GM21367 (cell line): Measurements from ENCODE around the gene LTBP1.
"Not testable (repeated sequence)": the region's sequence is repeated elsewhere in the genome, so short reads cannot be mapped to it uniquely, and the experiment has no call there.

Source experiments
- ATAC-seq: cut with Tn5 transposase; IDR thresholded peaks from one replicate; pipeline ENCODE4 v1.9.1; 2021; ENCODE audit not compliant: unreplicated experiment

The LTBP1 gene

DNA sequence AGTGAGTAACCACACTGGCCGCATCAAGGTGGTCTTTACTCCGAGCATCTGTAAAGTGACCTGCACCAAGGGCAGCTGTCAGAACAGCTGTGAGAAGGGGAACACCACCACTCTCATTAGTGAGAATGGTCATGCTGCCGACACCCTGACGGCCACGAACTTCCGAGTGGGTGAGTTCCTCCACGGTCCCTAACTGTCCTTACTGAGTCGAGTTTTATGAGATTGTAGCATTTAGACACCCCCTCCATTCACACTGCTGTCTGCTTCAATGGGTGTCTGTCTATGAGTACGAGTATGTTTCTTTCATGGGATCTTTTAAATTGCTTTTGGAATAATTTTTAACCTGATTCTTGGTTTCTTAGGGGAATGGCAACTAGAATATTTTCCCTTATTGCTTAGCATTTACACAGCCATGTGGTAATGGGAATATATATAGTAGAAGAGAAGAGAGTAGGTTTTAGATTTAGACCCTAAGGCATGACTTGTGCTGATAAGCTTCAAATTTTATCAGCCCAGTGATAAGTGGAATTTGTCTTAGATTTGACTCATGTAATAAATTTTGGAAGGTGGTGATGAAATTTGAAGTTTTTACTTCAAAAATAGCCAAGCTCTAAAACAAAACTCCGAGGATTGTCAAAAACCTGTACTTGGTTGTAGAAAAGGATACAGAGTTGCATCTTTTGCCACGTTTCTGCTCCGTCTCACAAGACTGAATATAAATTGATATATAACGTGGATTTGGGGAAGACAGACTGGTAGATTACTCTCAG lies 188.2 kb downstream of the LTBP1 start:
- ATAC-seq: no peak

DNA sequence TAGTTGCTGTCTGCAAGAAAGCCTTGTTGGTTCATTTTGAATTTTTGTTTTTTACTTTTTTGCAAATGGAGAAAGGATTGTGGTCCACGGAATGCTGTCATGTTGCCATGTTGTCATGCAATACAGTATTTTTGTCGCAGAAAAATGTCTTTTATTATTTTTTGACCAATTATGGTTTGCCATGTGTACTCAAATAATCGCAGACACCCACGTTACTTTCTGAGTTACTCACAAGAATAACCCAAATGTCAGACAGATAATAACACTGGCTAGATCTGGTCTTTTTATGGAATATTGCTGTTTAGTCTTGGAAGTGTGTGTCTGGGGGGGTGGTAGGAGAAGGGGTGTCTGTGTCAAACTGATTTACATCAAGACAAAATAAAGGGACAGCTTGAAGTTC lies 188.9 kb downstream of the LTBP1 start:
- no peak for ATAC-seq

DNA sequence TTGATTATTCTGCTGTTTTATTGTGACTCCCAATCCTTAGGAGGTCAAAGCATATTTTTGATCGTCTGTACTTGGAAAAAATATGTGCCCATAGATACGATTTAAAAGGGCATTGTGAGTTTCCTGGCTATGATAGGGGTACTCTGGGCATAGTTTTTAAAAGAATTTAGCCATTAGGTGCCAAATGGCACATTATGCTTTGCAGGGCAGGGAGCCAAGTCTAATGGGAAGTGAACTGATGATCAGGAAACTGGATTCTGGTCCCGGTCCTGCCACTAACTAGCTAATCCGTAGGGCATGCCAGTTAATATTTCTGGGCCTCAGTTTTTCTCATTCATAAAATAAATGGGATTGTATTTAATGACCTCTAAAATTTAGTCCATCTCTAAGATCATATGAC lies 189.3 kb downstream of the LTBP1 start:
- no peak for ATAC-seq

DNA sequence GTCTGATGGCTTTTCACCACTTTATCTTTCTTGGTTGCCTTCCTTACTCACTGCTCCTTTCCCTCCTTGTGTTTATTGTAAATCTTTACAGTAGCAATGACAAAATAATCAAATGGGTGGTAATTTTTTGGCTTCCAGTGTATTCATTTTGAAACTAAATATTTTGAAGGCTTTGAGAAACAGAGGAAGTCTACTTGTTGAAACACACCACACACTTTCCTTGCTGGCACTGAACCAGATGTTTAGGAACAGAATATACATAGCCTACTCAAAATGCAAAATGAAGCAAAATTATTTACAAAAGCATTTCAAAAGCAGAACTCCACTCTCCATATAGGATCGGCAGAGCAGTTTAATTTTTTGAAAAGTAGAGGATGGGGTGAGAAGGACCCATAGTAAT lies 189.8 kb downstream of the LTBP1 start:
- no peak for ATAC-seq

DNA sequence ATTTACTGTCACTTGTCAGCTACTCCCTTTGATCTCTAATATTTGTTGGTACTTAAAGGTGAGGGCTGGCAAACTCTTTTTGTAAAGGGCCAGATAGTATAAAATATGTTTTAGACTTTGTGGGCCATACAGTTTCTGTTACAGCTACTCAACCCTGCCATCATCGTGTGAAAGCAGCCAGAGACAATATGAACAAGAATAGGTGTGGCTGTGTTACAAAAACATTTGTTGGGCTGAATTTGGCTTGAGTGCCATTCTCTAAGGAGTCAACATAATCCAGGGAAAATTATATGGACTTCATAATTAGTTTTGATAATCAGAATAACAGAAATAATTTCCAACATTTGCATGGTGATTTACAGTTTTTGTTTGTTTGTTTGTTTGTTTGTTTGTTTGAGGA lies 190.6 kb downstream of the LTBP1 start:
- no peak for ATAC-seq

DNA sequence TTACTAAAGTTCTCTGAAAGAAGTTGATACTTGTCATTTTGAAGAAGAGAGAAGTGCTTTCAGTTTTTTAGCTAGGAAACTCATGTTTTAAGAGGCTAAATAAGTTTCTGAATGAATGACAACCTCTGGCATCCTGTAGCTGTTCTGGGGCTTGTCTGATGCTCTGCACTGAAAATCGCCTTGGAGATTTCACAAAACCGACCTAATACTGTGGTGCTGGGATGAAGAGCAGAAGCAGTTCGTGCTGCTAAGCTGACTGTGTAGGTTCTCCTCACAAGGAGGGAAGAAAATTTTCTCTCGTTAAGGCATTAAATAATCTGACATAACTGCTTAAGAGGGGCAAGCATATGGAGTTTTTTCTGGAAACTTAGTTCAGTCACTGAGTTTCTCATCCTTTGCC lies 193.2 kb downstream of the LTBP1 start:
- ATAC-seq: no peak

DNA sequence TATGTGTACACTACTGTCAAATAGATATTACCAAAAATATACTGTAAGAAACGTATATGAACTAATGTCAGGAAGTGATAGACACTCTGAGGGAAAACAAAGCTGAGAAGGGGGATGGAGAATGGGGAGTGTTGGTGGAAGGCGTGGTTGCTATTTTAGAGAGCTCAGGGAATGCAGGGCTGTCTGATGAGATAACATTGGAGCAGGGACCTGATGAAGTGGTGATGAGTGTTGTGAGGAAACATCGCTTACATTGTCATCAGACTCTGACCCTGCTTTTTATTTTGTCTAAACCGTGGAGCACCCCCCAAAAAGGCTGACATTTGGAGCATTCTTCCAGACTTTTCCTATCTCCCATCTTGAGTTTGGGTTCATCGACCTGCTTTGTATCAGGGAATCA lies 194.7 kb downstream of the LTBP1 start:
- ATAC-seq: no peak

DNA sequence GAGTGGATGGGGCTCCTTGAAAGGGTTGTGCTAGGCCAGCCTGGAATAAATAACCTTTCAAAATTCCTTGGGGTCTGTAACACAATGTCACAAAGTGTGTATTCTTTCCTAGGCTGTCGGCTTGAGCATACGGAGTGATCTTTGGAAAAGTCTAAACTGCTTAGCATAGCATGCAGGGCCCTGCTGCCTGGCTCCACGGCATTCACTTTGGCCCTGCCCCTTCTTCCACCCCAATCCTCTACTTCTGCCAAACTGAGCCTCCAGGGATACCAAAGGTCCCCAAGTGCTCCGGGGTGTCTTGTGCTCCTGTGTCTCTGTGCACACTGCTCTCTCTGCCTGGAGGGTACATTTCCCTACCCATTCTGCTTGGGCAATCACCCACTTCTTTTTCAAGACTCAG lies 196.1 kb downstream of the LTBP1 start:
- ATAC-seq: no peak

DNA sequence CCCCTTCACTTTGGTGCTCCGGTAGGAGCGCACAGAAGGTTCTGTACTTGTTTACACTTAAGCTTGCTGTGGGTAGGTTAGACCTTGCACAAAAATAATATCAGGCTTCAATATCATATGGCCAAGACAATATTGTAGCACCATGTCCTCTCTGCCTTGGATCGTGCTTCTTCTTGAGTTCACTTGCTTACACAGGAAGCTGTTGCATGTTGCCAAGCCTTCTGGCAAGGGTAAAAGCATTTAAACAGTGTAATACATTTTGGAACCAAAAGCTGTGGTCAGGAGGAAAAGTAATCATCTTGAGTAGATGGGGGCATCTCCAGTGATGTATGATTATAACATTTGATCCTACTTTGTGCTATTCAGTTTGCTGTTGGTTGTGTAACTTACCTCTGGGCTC lies 197.5 kb downstream of the LTBP1 start:
- no peak for ATAC-seq

DNA sequence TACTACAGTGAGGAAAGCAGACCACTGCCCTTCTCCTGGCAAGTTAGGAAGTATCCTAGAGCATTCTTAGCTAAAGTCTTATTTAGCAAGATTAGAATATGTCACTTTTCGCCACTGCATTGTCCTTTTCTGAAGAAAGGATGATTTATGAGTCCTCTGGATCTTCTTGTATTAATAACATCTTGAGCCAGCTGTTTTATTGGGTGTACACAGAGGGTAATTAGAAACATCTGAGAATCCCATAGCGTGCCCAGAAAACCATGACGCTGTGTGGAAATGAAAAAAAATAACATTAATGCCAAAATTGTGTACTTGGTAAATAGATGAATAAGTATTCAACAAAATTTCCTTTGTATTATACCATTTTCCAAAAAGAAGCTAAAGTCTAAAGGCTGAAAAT lies 198.7 kb downstream of the LTBP1 start:
- ATAC-seq: no peak

DNA sequence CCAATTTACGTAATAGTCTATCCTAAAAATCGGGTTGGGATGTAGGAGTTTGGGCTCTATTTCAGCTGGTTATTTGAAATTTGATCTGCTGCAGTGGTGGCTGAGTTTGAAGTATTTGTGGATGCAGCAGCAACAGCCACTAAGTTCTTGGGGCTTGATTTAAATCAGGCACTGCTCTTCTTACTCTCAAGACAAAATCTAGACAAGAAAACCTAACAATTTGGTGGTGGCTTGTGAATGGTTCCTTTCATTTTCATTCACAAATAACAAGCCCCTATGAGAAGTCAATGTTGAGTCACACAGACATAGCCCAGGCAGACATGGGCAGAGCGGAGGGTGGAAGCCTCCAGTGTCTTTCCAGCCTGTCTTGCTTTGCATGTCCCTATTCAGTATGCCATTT lies 199.3 kb downstream of the LTBP1 start:
- no peak for ATAC-seq

DNA sequence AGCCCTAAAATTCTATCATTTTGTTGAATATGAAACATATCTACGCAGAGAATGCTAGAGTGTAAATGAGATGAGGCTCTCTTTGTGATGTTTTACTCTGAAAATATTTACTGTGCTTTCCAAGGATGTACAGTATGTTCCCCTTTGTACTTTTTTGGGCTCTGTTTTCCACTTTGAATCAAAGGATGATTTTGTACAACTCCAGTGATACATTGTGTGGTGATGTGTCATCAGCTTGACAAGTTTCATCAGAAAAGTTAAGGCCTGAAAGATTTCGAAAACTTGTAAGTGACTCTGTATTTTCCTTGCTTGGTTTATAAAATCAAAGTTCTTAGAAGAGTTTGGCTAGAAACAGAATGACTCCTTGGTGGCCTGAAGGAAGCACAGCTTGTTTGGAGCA lies 206.3 kb downstream of the LTBP1 start:
- no peak for ATAC-seq

DNA sequence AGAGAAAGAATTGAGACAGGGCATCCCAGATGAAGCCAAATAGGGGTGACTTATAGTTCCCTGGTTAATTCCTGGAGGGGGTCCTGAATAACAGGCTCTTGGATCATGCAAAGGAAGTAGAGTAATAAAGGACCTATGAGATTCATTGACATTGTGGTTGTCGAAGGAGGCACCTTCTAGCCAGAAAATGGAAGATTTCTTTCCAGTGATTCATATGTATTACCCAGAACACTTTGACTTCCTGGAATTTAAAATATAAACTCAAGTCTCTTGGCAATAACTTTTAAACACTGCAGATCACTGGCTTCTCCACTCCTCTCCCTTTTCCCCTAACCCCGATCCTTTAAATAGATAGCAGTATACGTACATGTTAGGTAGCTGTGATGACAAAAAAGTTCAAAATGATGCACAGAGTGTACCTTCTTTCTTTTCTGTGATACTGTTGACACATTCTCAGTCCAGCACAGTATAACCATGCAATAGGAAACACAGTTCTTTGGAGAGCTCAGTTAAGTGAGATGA lies 211.8 kb downstream of the LTBP1 start:
- ATAC-seq: no peak

DNA sequence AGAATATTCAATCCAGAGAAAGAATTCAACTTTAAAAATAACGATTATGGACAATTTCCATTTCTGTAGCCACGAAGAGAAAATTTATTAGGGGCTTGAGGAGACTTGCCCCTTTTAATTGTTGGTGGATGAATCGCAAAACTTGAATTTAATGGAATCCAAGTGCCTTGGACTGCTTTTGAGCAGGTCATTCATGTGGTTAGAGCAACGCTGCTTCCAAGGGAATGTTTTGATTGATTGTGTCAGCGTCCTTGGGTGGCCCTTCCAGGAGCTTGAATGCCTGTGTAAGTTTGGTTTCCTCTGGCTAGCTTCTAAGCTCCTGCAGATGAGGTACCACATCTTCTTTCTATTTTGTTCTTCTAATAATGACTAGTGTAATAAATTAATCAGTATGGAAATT lies 213.4 kb downstream of the LTBP1 start:
- ATAC-seq: no peak

DNA sequence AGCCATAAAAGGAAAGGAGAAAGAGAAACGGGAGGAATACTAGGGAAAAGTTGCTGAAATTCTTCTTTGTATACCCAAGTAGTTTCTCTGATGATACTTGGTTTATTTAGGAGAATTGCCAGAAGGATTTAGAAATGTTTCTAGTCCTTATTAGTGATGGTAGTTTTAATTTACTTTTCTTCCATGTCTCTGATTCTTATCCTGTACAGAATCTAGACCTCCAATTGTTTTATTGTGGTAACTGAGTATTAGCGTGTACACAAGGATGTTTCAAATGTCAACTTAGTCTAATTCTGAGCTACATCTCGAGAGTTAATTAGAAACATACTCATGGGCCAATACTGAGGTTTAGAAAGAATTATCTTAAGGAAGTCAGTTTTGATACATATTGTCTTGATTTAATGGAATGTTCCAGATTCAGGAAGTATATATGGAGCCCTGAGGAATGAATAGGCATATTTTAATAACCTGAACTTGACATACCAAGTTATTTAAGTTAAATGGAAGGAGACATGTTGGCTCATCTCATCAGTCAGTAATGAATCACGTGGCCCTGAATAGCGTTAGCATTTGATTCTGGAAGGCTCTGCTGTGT lies 219.6 kb downstream of the LTBP1 start:
- no peak for ATAC-seq

DNA sequence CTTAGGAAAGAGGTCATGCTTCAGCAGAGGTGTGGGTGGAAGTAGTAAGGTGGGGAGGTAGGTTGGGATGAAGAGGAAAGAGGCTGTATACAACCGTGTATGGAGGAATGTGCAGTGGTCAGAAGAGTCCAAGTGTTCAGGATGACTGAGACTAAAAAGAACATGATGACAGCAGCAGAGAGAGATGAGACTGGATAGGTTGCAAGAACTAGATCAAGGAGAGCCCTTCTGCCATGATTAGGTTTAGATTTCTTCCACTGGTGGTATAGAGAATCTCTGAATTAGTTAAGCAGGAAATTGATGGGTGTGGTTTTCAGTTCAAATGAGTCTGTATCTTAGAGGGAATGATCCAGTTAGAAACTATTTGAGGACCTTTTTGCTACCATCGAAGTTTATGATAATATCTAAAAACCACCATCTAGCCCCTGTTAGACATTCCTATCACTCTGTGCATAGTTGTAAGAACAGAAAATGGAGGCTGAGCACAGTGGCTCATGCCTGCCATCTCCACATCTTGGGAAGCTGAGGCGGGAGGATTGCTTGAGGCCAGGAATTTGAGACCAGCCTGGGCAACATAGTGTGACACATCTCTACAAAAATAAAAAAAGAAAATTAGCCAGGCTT lies 221.0 kb downstream of the LTBP1 start:
- no peak for ATAC-seq

DNA sequence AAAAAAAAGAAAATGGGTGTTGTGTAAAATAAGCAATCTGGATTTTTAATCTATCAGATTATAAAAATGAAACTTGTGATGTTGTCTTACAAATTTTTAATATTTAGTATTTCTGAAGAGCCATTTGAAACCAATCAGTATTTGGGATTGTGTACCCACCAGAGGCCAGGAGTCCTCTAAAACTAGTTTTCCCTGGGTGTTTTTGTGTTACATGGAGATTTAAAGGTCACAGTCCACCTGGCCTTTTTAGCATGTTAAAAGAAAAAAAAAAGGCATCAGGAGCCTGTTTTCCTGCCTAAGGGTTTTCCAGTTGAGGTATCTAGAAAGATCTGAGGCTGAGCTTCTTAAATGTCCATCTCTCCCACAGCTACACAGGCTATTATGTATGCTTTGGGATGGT lies 221.7 kb downstream of the LTBP1 start:
- ATAC-seq: no peak

DNA sequence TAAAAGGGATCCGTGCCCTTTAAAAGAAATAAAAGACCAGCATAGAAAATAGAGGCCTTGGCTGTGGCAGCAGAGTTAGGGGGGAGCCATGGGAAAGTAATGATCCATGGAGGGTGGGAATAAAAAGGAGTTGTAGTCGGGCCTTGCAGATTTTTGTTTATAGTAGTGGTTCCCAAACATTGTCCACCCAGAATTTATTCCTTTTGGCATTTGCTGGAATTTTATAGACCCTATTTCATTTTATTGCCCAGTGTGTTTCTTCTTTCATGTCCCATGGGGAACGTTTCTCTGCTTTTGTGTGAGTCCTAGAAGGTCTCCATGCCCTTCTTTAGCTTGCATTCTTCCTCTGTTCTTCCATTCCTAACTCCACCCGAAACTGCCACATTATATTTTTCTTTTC lies 222.2 kb downstream of the LTBP1 start:
- ATAC-seq: no peak

DNA sequence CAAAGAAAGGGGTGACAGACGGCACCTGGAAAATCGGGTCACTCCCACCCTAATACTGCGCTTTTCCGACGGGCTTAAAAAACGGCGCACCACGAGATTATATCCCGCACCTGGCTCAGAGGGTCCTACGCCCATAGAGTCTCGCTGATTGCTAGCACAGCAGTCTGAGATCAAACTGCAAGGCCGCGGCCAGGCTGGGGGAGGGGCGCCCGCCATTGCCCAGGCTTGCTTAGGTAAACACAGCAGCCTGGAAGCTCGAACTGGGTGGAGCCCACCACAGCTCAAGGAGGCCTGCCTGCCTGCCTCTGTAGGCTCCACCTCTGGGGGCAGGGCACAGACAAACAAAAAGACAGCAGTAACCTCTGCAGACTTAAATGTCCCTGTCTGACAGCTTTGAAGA lies 223.5 kb downstream of the LTBP1 start:
- ATAC-seq: not testable (repeated sequence)

DNA sequence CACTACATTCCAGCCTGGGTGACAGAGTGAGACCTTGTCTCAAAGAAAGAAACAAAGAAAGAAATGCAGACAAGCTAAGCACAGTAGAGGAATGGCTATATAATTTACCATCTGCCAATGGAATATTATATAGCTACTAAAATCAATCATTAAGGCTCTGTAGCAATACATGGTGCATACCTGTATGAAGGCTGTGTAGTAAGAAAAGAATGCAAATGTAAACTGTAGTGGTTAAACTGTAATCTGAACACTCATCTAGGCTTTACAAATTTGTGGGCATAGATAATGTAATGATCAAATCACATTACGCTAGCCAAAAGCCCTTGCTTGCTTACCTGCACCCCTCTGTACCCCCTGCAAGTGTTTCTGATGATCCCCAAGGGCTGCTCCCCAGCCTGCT lies 230.9 kb downstream of the LTBP1 start:
- no peak for ATAC-seq

DNA sequence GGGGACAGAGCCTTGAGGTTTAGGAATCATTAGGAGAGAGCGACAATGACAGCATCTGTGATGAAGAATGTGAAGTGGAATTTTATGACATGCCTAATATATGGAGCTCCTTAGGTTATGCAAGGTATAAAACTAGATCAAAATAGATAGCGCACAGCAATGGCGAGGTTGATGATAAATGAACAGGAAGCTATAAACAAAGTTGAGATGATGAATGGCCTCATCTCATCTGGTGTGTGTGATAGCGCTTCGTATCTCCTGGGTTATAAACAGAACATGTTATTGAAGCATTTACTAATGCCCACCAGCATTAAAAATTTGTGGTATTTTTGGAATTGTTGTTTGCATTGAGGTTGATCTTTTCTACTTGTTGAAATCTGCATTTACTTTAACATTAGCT lies 231.5 kb downstream of the LTBP1 start:
- no peak for ATAC-seq

DNA sequence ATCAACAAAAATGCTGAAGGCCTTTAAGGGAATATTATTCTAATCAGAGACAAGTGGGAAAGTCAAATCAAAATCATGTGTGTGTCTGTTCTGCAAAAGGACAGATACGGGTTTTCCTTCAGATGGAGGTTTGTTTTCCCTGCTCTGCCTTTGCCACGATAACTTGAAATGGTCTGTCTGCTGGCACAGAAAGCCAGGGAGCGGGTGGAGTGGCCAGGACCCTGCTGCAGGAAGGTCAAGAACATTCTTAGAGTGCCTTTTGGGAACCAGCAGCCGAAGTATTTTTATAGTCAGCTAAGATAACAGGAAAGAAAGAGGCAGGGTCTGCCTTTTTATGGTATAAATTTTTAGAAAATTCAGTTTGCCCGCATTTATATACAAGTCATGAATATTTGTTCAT lies 234.2 kb downstream of the LTBP1 start:
- ATAC-seq: no peak
